Duodenal mucosa (tissue), 2 donors: ENCODE measurements around the gene RAP1GDS1.
"Not testable (repeated sequence)": the region's sequence is repeated elsewhere in the genome, so short reads cannot be mapped to it uniquely, and the experiment has no call there.

Experiments
- H3K27ac ChIP-seq: one replicate; pipeline ENCODE4 v1.7.0; 2013; ENCODE audit warnings: low read depth, low read length
- H3K27me3 ChIP-seq, 2 donors: one replicate each; pipeline ENCODE4 v1.7.0; 2013; ENCODE audit warnings: low read length in 2 of 2, control low read depth in 1 of 2; ENCODE audit not compliant: insufficient read depth in 2 of 2, control insufficient read depth in 1 of 2
- H3K36me3 ChIP-seq, 2 donors: one replicate each; pipeline ENCODE4 v1.7.0; 2013; ENCODE audit warnings: low read length in 2 of 2, control low read depth in 1 of 2; ENCODE audit not compliant: insufficient read depth in 2 of 2, control insufficient read depth in 1 of 2
- H3K4me1 ChIP-seq, 2 donors: one replicate each; pipeline ENCODE4 v1.7.0; 2013; ENCODE audit warnings: low read length in 2 of 2, control low read depth in 1 of 2; ENCODE audit not compliant: insufficient read depth in 2 of 2, control insufficient read depth in 1 of 2
- H3K4me3 ChIP-seq, 2 donors: one replicate each; pipeline ENCODE4 v1.7.0; 2013; ENCODE audit warnings: low read length in 2 of 2, low read depth in 1 of 2
- H3K9ac ChIP-seq, 2 donors: one replicate each; pipeline ENCODE4 v1.7.0; 2013; ENCODE audit warnings: low read length in 2 of 2, low read depth in 1 of 2
- H3K9me3 ChIP-seq, 2 donors: one replicate each; pipeline ENCODE4 v1.7.0; 2013; ENCODE audit warnings: low read length in 2 of 2, control low read depth in 1 of 2; ENCODE audit not compliant: control insufficient read depth in 1 of 2

Gene RAP1GDS1

GRCh38 chr4:98473046-98473445, 211.9 kb downstream of the RAP1GDS1 start:
- H3K36me3 ChIP-seq, result no peaks in the 10 kb centered on the region
- peaks cover 0 to under 1% of the 10 kb centered on the region in 2 donors for H3K4me1 ChIP-seq
- H3K4me3 ChIP-seq, result no peak overlapping the region
- no peaks in the 10 kb centered on the region for H3K27me3 ChIP-seq
- no peaks in the 10 kb centered on the region for H3K9me3 ChIP-seq
- H3K27ac ChIP-seq, result no peak overlapping the region
- H3K9ac ChIP-seq, result no peak overlapping the region

DNA sequence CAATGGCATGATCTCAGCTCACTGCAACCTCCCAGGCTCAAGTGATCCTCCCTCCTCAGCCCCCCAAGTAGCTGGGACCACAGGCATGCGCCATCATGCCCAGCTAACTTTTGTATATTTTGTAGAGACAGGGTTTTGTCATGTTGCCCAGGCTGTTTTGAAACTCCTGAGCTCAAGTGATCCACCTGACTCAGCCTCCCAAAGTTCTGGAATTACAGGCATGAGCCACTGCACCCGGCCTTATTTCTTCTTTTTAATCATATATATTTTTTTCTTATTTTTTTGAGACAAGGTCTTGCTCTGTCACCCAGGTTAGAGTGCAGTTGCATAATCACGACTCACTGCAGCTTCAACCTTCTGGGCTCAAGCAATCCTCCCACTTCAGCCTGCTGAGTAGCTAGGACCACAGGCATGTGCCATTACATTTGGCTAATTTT, 213.2 kb downstream of the RAP1GDS1 start:
- H3K9ac ChIP-seq, result no peak overlapping the region
- H3K4me1 ChIP-seq, result no peaks in the 10 kb centered on the region
- H3K36me3 ChIP-seq, result no peaks in the 10 kb centered on the region
- no peaks in the 10 kb centered on the region for H3K9me3 ChIP-seq
- no peak overlapping the region for H3K4me3 ChIP-seq
- no peak overlapping the region for H3K27ac ChIP-seq
- H3K27me3 ChIP-seq, result no peaks in the 10 kb centered on the region

DNA sequence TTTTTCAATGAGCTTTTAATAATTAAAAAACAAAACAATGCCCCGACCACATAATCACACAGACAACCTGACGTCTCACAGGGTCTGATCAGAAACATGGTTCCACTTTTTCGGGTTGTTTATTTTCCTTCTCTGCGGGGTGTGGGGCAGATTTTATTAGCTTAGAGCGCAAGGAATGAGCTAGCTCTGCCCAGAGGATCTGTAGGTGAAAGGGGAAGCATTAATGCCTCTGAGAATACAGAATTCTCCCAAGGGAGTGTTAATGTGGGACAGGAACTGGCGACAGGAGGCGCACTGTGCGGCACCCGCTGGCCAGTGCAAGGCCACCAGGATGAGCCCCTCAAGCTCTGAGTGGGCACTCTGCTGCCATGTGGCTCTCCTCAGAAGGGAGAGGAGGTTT, 215.7 kb downstream of the RAP1GDS1 start:
- Histone ChIP-seq H3K9ac (no peak overlapping the region), H3K4me1 (peaks cover 0 to 3% of the 10 kb centered on the region in 2 donors), H3K9me3 (no peaks in the 10 kb centered on the region), H3K36me3 (no peaks in the 10 kb centered on the region), H3K27ac (no peak overlapping the region), H3K27me3 (no peaks in the 10 kb centered on the region), H3K4me3 (no peak overlapping the region)

DNA sequence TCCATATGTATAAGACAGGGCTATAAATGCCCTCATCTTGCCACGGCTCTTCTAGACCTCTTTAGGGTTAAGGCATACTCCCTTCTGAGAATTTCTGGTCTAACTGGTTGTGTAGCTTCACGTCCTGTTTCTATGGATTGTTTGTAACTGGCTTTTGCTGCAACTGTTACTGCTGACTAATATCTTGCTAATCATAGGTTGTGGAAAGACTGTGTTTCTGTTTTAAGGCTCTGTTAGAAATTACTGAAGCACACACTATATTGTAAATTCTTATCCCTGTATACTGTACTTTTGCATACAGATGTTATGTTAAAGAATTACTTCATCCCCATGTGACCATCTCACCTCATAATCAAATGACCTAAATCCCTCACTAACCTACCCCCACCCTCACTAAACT, 218.4 kb downstream of the RAP1GDS1 start:
- not testable (repeated sequence) for H3K4me3 ChIP-seq, H3K36me3 ChIP-seq, H3K4me1 ChIP-seq, H3K9me3 ChIP-seq, H3K9ac ChIP-seq, H3K27ac ChIP-seq, H3K27me3 ChIP-seq

DNA sequence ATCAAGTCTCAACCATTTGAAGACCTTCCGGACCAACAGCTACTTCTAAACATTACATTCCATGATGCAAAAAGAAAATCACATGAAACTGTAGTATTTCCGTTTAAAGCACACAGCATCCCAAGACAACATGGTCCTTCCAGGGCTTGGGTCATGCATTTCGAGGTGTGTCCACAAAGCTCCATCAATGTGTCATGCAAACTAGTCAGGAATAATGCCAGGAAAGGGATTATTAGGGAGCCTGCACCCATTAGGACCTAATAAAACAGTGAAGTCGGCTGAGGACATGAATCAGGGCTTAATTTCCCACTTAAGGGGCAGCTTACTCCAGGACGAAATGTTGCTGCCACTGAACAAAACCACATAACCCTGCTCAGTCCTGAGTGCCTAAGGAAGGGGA, 219.4 kb downstream of the RAP1GDS1 start:
- Histone ChIP-seq H3K36me3 (no peaks in the 10 kb centered on the region), H3K9me3 (no peaks in the 10 kb centered on the region), H3K4me1 (peaks cover 0 to 3% of the 10 kb centered on the region in 2 donors), H3K9ac (no peak overlapping the region), H3K27me3 (no peaks in the 10 kb centered on the region), H3K4me3 (no peak overlapping the region), H3K27ac (no peak overlapping the region)

DNA sequence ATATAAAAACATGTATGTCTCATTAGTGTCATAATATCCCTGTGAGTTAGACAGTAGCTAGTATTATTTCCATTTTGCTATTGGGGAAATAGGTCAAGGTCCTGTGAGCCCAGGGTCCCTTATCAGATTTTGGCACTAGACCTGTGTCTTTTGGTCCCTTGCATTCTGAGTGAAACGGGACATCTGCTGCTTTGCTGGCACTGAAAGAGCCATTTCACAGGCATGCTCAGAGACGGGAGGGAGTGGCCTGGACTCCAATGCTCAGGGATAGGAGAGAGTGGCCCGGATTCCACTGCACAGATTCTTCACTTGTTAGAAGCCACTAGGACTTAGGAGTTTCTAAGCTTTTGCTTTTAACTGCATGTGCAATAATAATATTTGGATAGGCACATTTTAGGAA, 220.0 kb downstream of the RAP1GDS1 start:
- H3K27ac ChIP-seq, result no peak overlapping the region
- no peaks in the 10 kb centered on the region for H3K27me3 ChIP-seq
- H3K9ac ChIP-seq, result no peak overlapping the region
- H3K4me3 ChIP-seq, result no peak overlapping the region
- peaks cover 0 to 3% of the 10 kb centered on the region in 2 donors for H3K4me1 ChIP-seq
- no peaks in the 10 kb centered on the region for H3K9me3 ChIP-seq
- no peaks in the 10 kb centered on the region for H3K36me3 ChIP-seq

DNA sequence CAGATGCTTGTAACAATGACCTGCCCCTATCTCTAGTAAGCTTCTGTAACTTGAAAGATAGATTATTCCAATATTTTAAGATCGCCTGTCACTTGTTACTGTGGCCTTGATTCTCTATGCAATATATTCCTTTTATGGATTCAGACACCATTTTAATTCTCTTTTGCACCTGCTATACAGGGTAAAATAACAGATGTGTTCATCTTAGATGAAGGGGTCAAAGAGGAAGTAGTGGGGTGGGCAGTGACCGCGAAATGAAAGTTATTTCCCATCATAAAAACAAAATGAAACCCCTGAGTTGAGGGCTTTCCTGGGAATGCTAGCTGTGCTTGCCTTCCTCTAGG, 221.3 kb downstream of the RAP1GDS1 start:
- no peaks in the 10 kb centered on the region for H3K27me3 ChIP-seq
- no peak overlapping the region for H3K9ac ChIP-seq
- no peaks in the 10 kb centered on the region for H3K9me3 ChIP-seq
- H3K36me3 ChIP-seq, result no peaks in the 10 kb centered on the region
- peaks cover 0 to 3% of the 10 kb centered on the region in 2 donors for H3K4me1 ChIP-seq
- no peak overlapping the region for H3K4me3 ChIP-seq
- H3K27ac ChIP-seq, result no peak overlapping the region

DNA sequence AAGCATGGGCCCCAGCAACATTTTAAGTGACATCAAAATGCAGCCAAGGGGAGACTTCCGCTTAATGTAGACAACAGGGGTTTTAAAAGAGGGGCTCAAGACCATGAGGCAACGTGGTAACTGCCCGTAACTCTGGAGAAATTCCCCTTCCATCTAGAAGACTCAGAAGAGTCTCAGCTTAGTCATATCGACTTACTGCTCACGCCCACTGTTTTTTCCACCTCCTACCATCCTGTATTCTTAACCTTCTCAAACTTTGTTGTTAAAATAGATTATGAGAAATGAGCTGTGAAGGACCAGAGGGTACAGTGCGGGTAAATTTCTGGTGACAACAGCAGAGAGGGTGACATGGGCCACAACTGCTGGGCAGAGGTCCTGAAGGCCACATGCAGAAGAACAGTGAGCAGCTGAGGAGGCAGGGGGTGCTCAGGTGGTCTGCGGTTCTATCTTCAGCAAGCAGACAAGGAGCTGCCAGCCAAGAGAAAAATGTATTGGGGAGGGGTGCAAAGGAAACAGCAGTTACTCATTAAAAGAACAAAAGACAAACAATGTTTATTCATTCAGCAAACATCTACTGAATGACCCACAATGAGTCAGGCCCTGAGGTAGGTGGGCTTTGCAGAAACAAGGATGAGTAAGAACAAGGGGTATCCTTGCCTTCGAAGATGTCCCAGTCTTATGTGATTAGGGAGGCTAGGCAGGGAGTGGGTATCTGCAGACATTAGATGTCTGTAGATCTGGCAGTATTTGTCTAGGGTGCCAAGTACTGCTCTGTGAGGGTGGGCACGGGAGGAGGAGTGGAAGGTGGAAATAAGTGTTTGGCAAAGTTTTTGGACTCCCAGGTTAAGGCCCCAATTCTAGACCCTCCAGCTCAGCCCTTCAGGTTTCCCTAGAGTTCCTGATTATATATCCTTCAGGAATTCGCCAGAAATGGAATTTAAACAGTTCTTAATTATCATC, 221.9 kb downstream of the RAP1GDS1 start:
- Histone ChIP-seq H3K36me3 (no peaks in the 10 kb centered on the region), H3K4me1 (peaks cover 0 to 3% of the 10 kb centered on the region in 2 donors), H3K27ac (no peak overlapping the region), H3K27me3 (no peaks in the 10 kb centered on the region), H3K9me3 (no peaks in the 10 kb centered on the region), H3K4me3 (no peak overlapping the region), H3K9ac (no peak overlapping the region)

DNA sequence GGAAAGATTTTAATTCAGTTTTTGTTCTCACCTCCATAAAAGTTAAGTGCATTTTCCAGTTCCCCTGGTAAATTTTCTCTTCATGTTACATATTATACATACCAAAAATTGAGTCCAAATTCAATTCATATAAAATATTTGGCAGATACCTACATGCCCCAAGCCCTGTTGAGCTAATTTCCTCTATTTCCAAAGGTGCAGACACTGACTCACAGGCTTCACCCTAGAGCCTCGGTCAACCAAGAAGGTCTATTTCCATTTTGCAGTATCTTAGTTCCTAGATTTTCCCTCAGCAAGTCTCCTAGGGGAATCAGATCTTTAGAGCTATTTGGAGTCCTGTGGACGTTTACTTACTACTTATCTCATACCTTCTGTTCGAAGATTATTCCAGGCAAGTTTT, 222.8 kb downstream of the RAP1GDS1 start:
- H3K4me3 ChIP-seq, result no peak overlapping the region
- H3K4me1 ChIP-seq, result peaks cover 0 to 3% of the 10 kb centered on the region in 2 donors

DNA sequence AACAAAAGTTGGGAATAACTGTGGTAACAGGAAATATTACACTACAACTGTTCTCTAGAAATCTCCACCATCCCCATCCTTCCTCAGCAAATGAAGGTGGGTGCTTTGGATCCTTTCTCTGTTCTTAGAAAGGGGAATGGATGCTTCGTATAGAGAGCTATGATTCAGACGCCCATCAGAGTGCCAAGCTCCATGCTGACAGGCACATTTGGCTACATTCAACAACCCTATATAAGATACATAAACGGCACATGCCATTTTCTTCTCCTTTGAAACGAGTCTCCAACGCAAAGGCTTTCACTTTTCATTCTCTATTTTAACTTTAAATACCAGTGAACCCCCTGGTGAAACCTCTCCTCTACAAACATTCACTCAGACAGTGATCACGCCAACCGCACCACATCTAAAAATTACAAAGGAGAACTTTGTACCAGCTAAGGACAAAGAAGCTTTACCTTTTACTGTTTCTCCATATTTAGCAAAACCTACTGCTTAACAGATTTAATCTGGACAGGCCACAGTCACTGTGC, 224.7 kb downstream of the RAP1GDS1 start:
- Histone ChIP-seq H3K4me3 (no peak overlapping the region), H3K9me3 (no peaks in the 10 kb centered on the region), H3K36me3 (no peaks in the 10 kb centered on the region), H3K9ac (no peak overlapping the region), H3K4me1 (peaks cover 0 to 3% of the 10 kb centered on the region in 2 donors), H3K27me3 (no peaks in the 10 kb centered on the region), H3K27ac (no peak overlapping the region)

More for the DNA sequence above, 222.8 kb downstream of the RAP1GDS1 start:
- Histone ChIP-seq H3K9me3 (no peaks in the 10 kb centered on the region), H3K9ac (no peak overlapping the region), H3K27me3 (no peaks in the 10 kb centered on the region), H3K27ac (no peak overlapping the region), H3K36me3 (no peaks in the 10 kb centered on the region)
